H1 (cell line): ENCODE results near the gene KXD1. TPM values are rescaled to one million over a fixed set of nuclear protein-coding genes. Genes with fewer than 3 reads are reported as not detected.

Source experiments
- CTCF ChIA-PET: fragments of 300-600 bp; sonication (Branson Sonifier 250); formaldehyde crosslinking; loops from one replicate; lab custom pipeline; 2021; ENCODE audit not compliant: partially characterized antibody; lab: Charles Lee
- POLR2A ChIA-PET: fragments of 300-600 bp; sonication (Branson Sonifier 250); formaldehyde crosslinking; loops from one replicate; lab custom pipeline; 2021; ENCODE audit warnings: inconsistent platforms; ENCODE audit not compliant: partially characterized antibody; lab: Charles Lee
- DNase-seq, 2 experiments: peaks; one replicate each; pipeline versions ENCODE4 v3.0.0 to v3.0.0-alpha.2; 2010 to 2022; ENCODE audit warnings: low spot score in 2 of 2, low read depth in 1 of 2, mixed read lengths in 1 of 2
- FAIRE-seq: peaks from 2 replicates; lab custom pipeline; 2011; peaks lifted over from hg19 to GRCh38; lab: Jason Lieb, UNC
- H2AFZ ChIP-seq: 2 replicates; pipeline ENCODE4 v1.8.1; 2012; ENCODE audit warnings: low read length, inconsistent platforms
- H2AK5ac ChIP-seq: 2 replicates; pipeline ENCODE4 v1.6.1; 2013; ENCODE audit warnings: low read depth, low read length
- H2BK120ac ChIP-seq: replicated peaks from 2 replicates; pipeline ENCODE3; 2013; ENCODE audit warnings: low read depth, low read length, inconsistent platforms
- H2BK12ac ChIP-seq: 2 replicates; pipeline ENCODE4 v1.6.1; 2013; ENCODE audit warnings: low read depth, low read length
- H2BK15ac ChIP-seq: 2 replicates; pipeline ENCODE4 v1.6.1; 2013; ENCODE audit warnings: low read length
- H2BK20ac ChIP-seq: 2 replicates; pipeline ENCODE4 v1.6.1; 2013; ENCODE audit warnings: low read length
- H2BK5ac ChIP-seq: 2 replicates; pipeline ENCODE4 v1.6.1; 2013; ENCODE audit warnings: low read depth, low read length
- H3K14ac ChIP-seq: 2 replicates; pipeline ENCODE4 v1.6.1; 2013; ENCODE audit warnings: inconsistent platforms; ENCODE audit not compliant: insufficient read length
- H3K18ac ChIP-seq: 2 replicates; pipeline ENCODE4 v1.6.1; 2013; ENCODE audit warnings: low read length; ENCODE audit errors: extremely low read depth
- H3K23ac ChIP-seq: 2 replicates; pipeline ENCODE4 v1.6.1; 2013; ENCODE audit warnings: inconsistent platforms; ENCODE audit not compliant: insufficient read length
- H3K23me2 ChIP-seq: 2 replicates; pipeline ENCODE4 v1.6.1; 2013; ENCODE audit warnings: low read depth, low read length
- H3K27ac ChIP-seq: 2 replicates; pipeline ENCODE4 v1.6.1; 2011; ENCODE audit warnings: low read depth, low read length, inconsistent platforms
- H3K27me3 ChIP-seq, 4 experiments: replicated peaks in 1 of 4; 1 replicate in 1 of 4; 2 replicates in 3 of 4; pipeline versions ENCODE4 v1.6.1 to v1.8.1; 2011 to 2013; ENCODE audit warnings: low read length in 3 of 4, mild to moderate bottlenecking in 3 of 4, inconsistent platforms in 2 of 4, mixed read lengths in 2 of 4, moderate library complexity in 1 of 4; ENCODE audit not compliant: control insufficient read depth in 3 of 4, insufficient read depth in 3 of 4; ENCODE audit errors: extremely low read depth in 1 of 4
- H3K36me3 ChIP-seq, 4 experiments: 2 replicates each; pipeline versions ENCODE4 v1.6.1 to v1.8.1; 2011 to 2013; ENCODE audit warnings: mild to moderate bottlenecking in 4 of 4, low read length in 3 of 4, moderate library complexity in 2 of 4, control low read depth in 1 of 4, inconsistent platforms in 1 of 4; ENCODE audit not compliant: insufficient read depth in 4 of 4, control insufficient read depth in 2 of 4
- H3K4ac ChIP-seq: replicated peaks from 2 replicates; pipeline ENCODE3; 2013; ENCODE audit warnings: low read length, low read depth, mixed read lengths, inconsistent platforms; ENCODE audit not compliant: insufficient read length
- H3K4me1 ChIP-seq, 4 experiments: replicated peaks in 1 of 4; 1 replicate in 1 of 4; 2 replicates in 3 of 4; pipeline versions ENCODE4 v1.6.1 to v1.8.1; 2011 to 2013; ENCODE audit warnings: low read length in 3 of 4, inconsistent platforms in 2 of 4, mixed read lengths in 1 of 4; ENCODE audit not compliant: insufficient read depth in 4 of 4, control insufficient read depth in 3 of 4
- H3K4me2 ChIP-seq, 2 experiments: 2 replicates each; pipeline versions ENCODE4 v1.6.1 to v1.8.1; 2011 to 2013; ENCODE audit warnings: low read depth in 2 of 2, low read length in 2 of 2, control low read depth in 1 of 2, inconsistent platforms in 1 of 2, mild to moderate bottlenecking in 1 of 2; ENCODE audit not compliant: insufficient read depth in 1 of 2
- H3K4me3 ChIP-seq, 4 experiments: fragments of 200-600, 300-600 bp in 1 of 4; sonication (generic), shearing (Covaris generic), sonication (Bioruptor Twin) in 1 of 4; 2 replicates each; pipeline versions ENCODE4 v1.5.1 to v1.8.1; 2011 to 2016; ENCODE audit warnings: low read length in 4 of 4, low read depth in 3 of 4, control low read depth in 2 of 4, inconsistent platforms in 2 of 4, mild to moderate bottlenecking in 2 of 4, mixed read lengths in 1 of 4, moderate library complexity in 1 of 4; ENCODE audit not compliant: insufficient read depth in 2 of 4; ENCODE audit errors: extremely low read depth in 1 of 4
- H3K56ac ChIP-seq: replicated peaks from 2 replicates; pipeline ENCODE3; 2013; ENCODE audit warnings: low read depth, mild to moderate bottlenecking, mixed read lengths, low read length, inconsistent platforms; ENCODE audit not compliant: insufficient read length
- H3K79me1 ChIP-seq: 2 replicates; pipeline ENCODE4 v1.6.1; 2013; ENCODE audit warnings: low read depth, low read length, control low read depth
- H3K79me2 ChIP-seq, 2 experiments: 2 replicates each; pipeline versions ENCODE4 v1.6.1 to v1.8.1; 2012 to 2013; ENCODE audit warnings: low read length in 2 of 2, mild to moderate bottlenecking in 2 of 2, inconsistent platforms in 1 of 2; ENCODE audit not compliant: insufficient read depth in 2 of 2, control insufficient read depth in 1 of 2
- H3K9ac ChIP-seq, 4 experiments: replicated peaks in 1 of 4; 1 replicate in 1 of 4; 2 replicates in 3 of 4; pipeline versions ENCODE4 v1.6.1 to v1.8.1; 2011 to 2013; ENCODE audit warnings: low read depth in 3 of 4, low read length in 3 of 4, control low read depth in 2 of 4, mild to moderate bottlenecking in 2 of 4, moderate library complexity in 2 of 4, inconsistent platforms in 1 of 4; ENCODE audit errors: extremely low read depth in 1 of 4
- H3K9me3 ChIP-seq, 2 experiments: 2 replicates each; pipeline versions ENCODE4 v1.6.1 to v1.8.1; 2012 to 2013; ENCODE audit warnings: mild to moderate bottlenecking in 2 of 2, moderate library complexity in 2 of 2, control low read depth in 1 of 2, inconsistent platforms in 1 of 2, low read depth in 1 of 2, low read length in 1 of 2, mixed read lengths in 1 of 2; ENCODE audit not compliant: insufficient read depth in 2 of 2
- H4K20me1 ChIP-seq, 2 experiments: replicated peaks in 1 of 2; 2 replicates each; pipeline versions ENCODE3 to v1.8.1; 2011 to 2013; ENCODE audit warnings: inconsistent platforms in 2 of 2, low read length in 2 of 2, mild to moderate bottlenecking in 1 of 2; ENCODE audit not compliant: insufficient read depth in 2 of 2, control insufficient read depth in 1 of 2
- H4K5ac ChIP-seq: 2 replicates; pipeline ENCODE4 v1.6.1; 2013; ENCODE audit warnings: low read length, low read depth, mixed read lengths, inconsistent platforms; ENCODE audit not compliant: insufficient read length
- H4K8ac ChIP-seq: 2 replicates; pipeline ENCODE4 v1.8.0; 2013; ENCODE audit warnings: mild to moderate bottlenecking, moderate library complexity, low read length, inconsistent platforms; ENCODE audit not compliant: insufficient read depth; ENCODE audit errors: extremely low read depth
- H4K91ac ChIP-seq: replicated peaks from 2 replicates; pipeline ENCODE3; 2013; ENCODE audit warnings: low read length, mixed read lengths, inconsistent platforms; ENCODE audit not compliant: insufficient read length
- E2F6 ChIP-seq: IDR thresholded peaks from 2 replicates; pipeline ENCODE4 v1.6.1; 2012; ENCODE audit warnings: inconsistent platforms
- SUZ12 ChIP-seq: fragments of 200-600 bp; sonication (generic); IDR thresholded peaks from 2 replicates; pipeline ENCODE4 v1.6.1; 2012; ENCODE audit warnings: mild to moderate bottlenecking, inconsistent platforms, low read length, moderate library complexity, mixed read lengths
- WGBS, 2 experiments: shearing (Covaris generic) in 1 of 2; methylation state at CpG; one replicate each; pipeline versions ENCODE4 v1.1.6 to v1.1.7; 2013 to 2015; ENCODE audit warnings: low lambda C conversion rate in 2 of 2, mixed read lengths in 2 of 2, inconsistent platforms in 1 of 2, low coverage in 1 of 2, missing lambda C conversion rate in 1 of 2; ENCODE audit not compliant: insufficient replicate concordance in 2 of 2, insufficient coverage in 1 of 2, insufficient read length in 1 of 2; ENCODE audit errors: extremely low coverage in 1 of 2, missing lambda C conversion rate in 1 of 2; 5-methylcytosine and 5-hydroxymethylcytosine counted together
- polyA plus RNA-seq, 7 experiments: library from polyadenylated mRNA; depleted of rRNA in 3 of 7; stranded (reverse) in 5 of 7; unstranded in 2 of 7; fragments of >200 nt in 5 of 7; fragments of 200-250 nt in 2 of 7; gene quantifications; 1 replicate in 5 of 7; 2 replicates in 1 of 7; 4 replicates in 1 of 7; pipeline versions ENCODE4 v1.2.1 to v1.2.3, GENCODE V29; 2011 to 2013; ENCODE audit warnings: missing spikeins in 2 of 7, mixed read lengths in 2 of 7
- total RNA-seq: library from RNA; stranded (reverse); fragmentation: NEBNext Ultra II Directional; extraction: Animal tissue kit (Norgen Biotek cat#: 25700); gene quantifications from 2 replicates; pipeline ENCODE4 v1.2.1, GENCODE V29; 2021

The KXD1 gene
- total and polyA plus RNA-seq, 2 of the 8 experiments (the other 6 are each of a cell fraction or from before 2014, with no cell fraction given), result 115 to 267 TPM

GRCh38 chr19:18613589-18614234, 56.0 kb downstream of the KXD1 start:
- ChIA-PET POLR2A (interaction anchor here (1.1 to 2.9 kb wide), 4 partner anchors 18 to 24 kb away, joined by 3 to 21 read pairs (median 8); partner anchors contain the start of gene REX1BD), CTCF (interaction anchor here (0.8 to 1.6 kb wide), 9 partner anchors 9 to 144 kb away, joined by 3 to 7 read pairs (median 4); no protein-coding TSS in a partner anchor)
- Histone ChIP-seq H3K18ac (peak overlapping the region; percentile 60), H3K36me3 (peaks cover 0 to 3% (median 0%) of the 10 kb centered on the region in 4 experiments; a peak in 1 of 8 replicates), H2BK120ac (no peak overlapping the region), H3K23ac (no peak overlapping the region), H2AFZ (no peak overlapping the region), H4K20me1 (peaks cover 0 to 12% of the 10 kb centered on the region in 2 experiments), H2AK5ac (no peak overlapping the region; the same call in 1 of the 2 replicates), H3K27ac (no peak overlapping the region), H3K56ac (no peak overlapping the region), H4K5ac (no peak overlapping the region), H3K9ac (no peak overlapping the region; a peak in 1 of 7 replicates), H3K23me2 (peaks cover 21% of the 10 kb centered on the region), H3K14ac (no peak overlapping the region), H3K9me3 (no peaks in the 10 kb centered on the region), H3K27me3 (peaks cover 47 to 66% (median 62%) of the 10 kb centered on the region in 4 experiments), H4K8ac (peak overlapping the region; percentile 65; the same call in 1 of the 2 replicates), H4K91ac (peak overlapping the region; percentile 65), H3K4me2 (peak overlapping the region; percentile 95 to 96), H2BK15ac (no peak overlapping the region; the same call in 1 of the 2 replicates), H2BK20ac (peak overlapping the region; percentile 48; the same call in 1 of the 2 replicates), H3K79me2 (no peaks in the 10 kb centered on the region), H2BK5ac (no peak overlapping the region), H3K4me1 (peaks cover 19 to 38% (median 28%) of the 10 kb centered on the region in 4 experiments), H2BK12ac (peak overlapping the region; percentile 75; the same call in 1 of the 2 replicates), H3K79me1 (no peaks in the 10 kb centered on the region), H3K4me3 (peak overlapping the region; percentile 26 to 75 (median 48); a peak in 5 of 8 replicates), H3K4ac (peak overlapping the region; percentile 14)
- FAIRE-seq, result no peak
- 28% methylated on average over 19 of the region's 23 CpGs; no CpG with 5 or more reads in 1 of the 2 experiments for WGBS, 2 experiments
- no peak for TF ChIP-seq E2F6
- TF ChIP-seq SUZ12, result peak; percentile 0; the same call in 1 of the 2 replicates
- no peak for DNase-seq
